Measurements from ENCODE around the gene ADCY9. TPM values are rescaled to one million over a fixed set of nuclear protein-coding genes. Genes with fewer than 3 reads are reported as not detected.

The ADCY9 gene
- total RNA-seq, 1 experiment from 2014 or later: 9.8 TPM

DNA sequence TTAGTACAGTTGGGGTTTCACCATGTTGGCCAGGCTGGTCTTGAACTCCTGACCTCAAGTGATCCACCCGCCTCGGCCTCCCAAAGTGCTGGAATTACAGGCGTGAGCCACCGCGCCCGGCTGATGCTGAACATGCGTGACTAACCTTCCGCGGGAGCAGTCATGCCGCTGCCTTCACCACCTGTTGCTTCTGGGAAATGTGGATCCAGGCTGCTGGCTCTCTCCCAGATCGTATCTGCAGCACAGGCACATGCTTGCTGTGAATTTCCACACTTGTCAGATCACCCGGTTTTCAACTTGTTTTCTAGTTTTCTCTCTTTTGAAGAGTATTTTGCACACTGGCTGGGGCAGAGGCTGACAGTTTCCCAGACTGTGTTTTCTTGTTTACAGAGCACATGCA lies 97.9 kb downstream of the ADCY9 start (continued):
- no peak for TF ChIP-seq REST (IDR thresholded peaks at IDR 0.05; ENCODE audit: low read depth)
- TF ChIP-seq POLR2AphosphoS5 (IDR thresholded peaks at IDR 0.05; ENCODE audit: low read depth, low read length): no peak
- no peak for TF ChIP-seq EGR1 (IDR thresholded peaks at IDR 0.05; ENCODE audit: low read depth)
- TF ChIP-seq ATF3 (IDR thresholded peaks at IDR 0.05): no peak
- TF ChIP-seq YY1 (IDR thresholded peaks at IDR 0.05; ENCODE audit: extremely low read depth, insufficient replicate concordance, low read depth, low read length): no peak
- TF ChIP-seq RAD21 (IDR thresholded peaks at IDR 0.05; ENCODE audit: low read depth): no peak
- TF ChIP-seq ZFX (IDR thresholded peaks at IDR 0.05): no peak

GRCh38 chr16:4017807-4018206 lies 98.4 kb downstream of the ADCY9 start:
- Histone ChIP-seq H3K9me2 (ENCODE audit: insufficient read depth) (no peaks in the 10 kb centered on the region), H3K27me3 (ENCODE audit: insufficient read depth, low read length) (no peaks in the 10 kb centered on the region), H3K36me3 (ENCODE audit: control insufficient read depth in 1 of 2, insufficient read depth in 2 of 2, low read length in 2 of 2) (no peaks in the 10 kb centered on the region), H3K79me2 (ENCODE audit: insufficient read depth, low read length) (no peaks in the 10 kb centered on the region), H3K27ac (ENCODE audit: low read depth, low read length) (no peak overlapping the region), H4K20me1 (ENCODE audit: insufficient read depth) (no peaks in the 10 kb centered on the region), H3K4me3 (replicated peaks in 1 of 2; ENCODE audit: low read depth in 1 of 2, low read length in 2 of 2) (no peak overlapping the region), H3K4me1 (ENCODE audit: control insufficient read depth in 1 of 2, insufficient read depth in 2 of 2, low read length in 2 of 2) (peaks cover 14 to 15% of the 10 kb centered on the region in 2 experiments), H3K9me3 (ENCODE audit: control insufficient read depth in 1 of 2, insufficient read depth in 1 of 2, low read depth in 1 of 2, low read length in 2 of 2) (no peaks in the 10 kb centered on the region), H2AFZ (ENCODE audit: low read depth, low read length, poor library complexity, severe bottlenecking) (no peak overlapping the region), H3K4me2 (ENCODE audit: low read length) (no peak overlapping the region), H3K9ac (ENCODE audit: low read length) (no peak overlapping the region)
- ATAC-seq (no peak), DNase-seq (ENCODE audit: low read depth, low spot score) (no peak)
- ChIA-PET POLR2A (no interaction called here), RAD21 (ENCODE audit: low non-redundant PET in 1 of 2, low total read pairs in 2 of 2, uncharacterized antibody in 2 of 2, unreplicated experiment in 2 of 2) (no interaction called here), CTCF (no interaction called here)
- intact Hi-C loops (cut with micrococcal nuclease): no loop called here
- no TSS peak for BruUV-seq (replicated peaks)
- TF ChIP-seq SIN3A (IDR thresholded peaks at IDR 0.05; ENCODE audit: low read depth) (no peak), RAD21 (IDR thresholded peaks at IDR 0.05; ENCODE audit: low read depth) (no peak), JUND (IDR thresholded peaks at IDR 0.05) (no peak), SRF (IDR thresholded peaks at IDR 0.05; ENCODE audit: low read depth) (no peak), CBX3 (IDR thresholded peaks at IDR 0.05; ENCODE audit: low read depth) (no peak), POLR2A (IDR thresholded peaks at IDR 0.05; ENCODE audit: borderline replicate concordance, extremely low read depth, insufficient read depth, insufficient read length) (no peak), EGR1 (IDR thresholded peaks at IDR 0.05; ENCODE audit: low read depth) (no peak), ZBTB33 (IDR thresholded peaks at IDR 0.05; ENCODE audit: extremely low read depth, insufficient replicate concordance, low read length) (no peak), SP1 (IDR thresholded peaks at IDR 0.05; ENCODE audit: low read depth) (no peak), CEBPB (IDR thresholded peaks at IDR 0.05; ENCODE audit: low read depth) (no peak), ATF3 (IDR thresholded peaks at IDR 0.05) (no peak), POLR2AphosphoS5 (IDR thresholded peaks at IDR 0.05; ENCODE audit: low read depth, low read length) (no peak), ELF1 (IDR thresholded peaks at IDR 0.05; ENCODE audit: borderline replicate concordance, low read depth) (no peak), YY1 (IDR thresholded peaks at IDR 0.05; ENCODE audit: extremely low read depth, insufficient replicate concordance, low read depth, low read length) (no peak)
- TF ChIP-seq, protein P1, sequence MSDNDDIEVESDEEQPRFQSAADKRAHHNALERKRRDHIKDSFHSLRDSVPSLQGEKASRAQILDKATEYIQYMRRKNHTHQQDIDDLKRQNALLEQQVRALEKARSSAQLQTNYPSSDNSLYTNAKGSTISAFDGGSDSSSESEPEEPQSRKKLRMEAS (IDR thresholded peaks at IDR 0.05): no peak
- TF ChIP-seq, protein P2, sequence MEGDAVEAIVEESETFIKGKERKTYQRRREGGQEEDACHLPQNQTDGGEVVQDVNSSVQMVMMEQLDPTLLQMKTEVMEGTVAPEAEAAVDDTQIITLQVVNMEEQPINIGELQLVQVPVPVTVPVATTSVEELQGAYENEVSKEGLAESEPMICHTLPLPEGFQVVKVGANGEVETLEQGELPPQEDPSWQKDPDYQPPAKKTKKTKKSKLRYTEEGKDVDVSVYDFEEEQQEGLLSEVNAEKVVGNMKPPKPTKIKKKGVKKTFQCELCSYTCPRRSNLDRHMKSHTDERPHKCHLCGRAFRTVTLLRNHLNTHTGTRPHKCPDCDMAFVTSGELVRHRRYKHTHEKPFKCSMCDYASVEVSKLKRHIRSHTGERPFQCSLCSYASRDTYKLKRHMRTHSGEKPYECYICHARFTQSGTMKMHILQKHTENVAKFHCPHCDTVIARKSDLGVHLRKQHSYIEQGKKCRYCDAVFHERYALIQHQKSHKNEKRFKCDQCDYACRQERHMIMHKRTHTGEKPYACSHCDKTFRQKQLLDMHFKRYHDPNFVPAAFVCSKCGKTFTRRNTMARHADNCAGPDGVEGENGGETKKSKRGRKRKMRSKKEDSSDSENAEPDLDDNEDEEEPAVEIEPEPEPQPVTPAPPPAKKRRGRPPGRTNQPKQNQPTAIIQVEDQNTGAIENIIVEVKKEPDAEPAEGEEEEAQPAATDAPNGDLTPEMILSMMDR (IDR thresholded peaks at IDR 0.05 in 2 of 3, conservative IDR thresholded peaks at IDR 0.05 in 1 of 3; ENCODE audit: borderline replicate concordance in 1 of 3, insufficient read depth in 1 of 3, low read depth in 2 of 3, low read length in 2 of 3): no peak

Measured in HCT116 (cell line).